GM21381 (cell line): ENCODE measurements around the gene CFAP161.
"Not testable (repeated sequence)": the region's sequence is repeated elsewhere in the genome, so short reads cannot be mapped to it uniquely, and the experiment has no call there.

Experiments
- ATAC-seq: cut with Tn5 transposase; IDR thresholded peaks from one replicate; pipeline ENCODE4 v1.9.1; 2021; ENCODE audit warnings: mild to moderate bottlenecking, moderate library complexity; ENCODE audit not compliant: unreplicated experiment

Gene CFAP161

DNA sequence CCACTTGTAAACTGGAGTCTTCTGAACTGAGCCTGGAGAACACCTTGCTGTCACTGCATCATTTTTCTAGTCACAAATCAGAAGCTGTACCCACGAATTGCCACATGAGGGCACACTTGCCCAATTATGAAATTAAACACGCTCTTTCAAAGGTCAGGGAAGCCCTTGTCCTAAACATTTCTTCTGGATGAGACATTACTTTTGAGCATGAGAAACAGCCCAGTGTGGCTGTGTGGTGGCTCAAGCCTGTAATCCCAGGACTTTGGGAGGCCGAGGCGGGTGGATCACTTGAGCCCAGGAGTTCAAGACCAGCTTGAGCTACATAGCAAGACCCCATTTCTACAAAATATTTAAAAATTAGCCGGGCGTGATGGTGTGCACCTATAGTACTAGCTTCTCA, 27.5 kb upstream of the CFAP161 start:
- ATAC-seq = no peak

DNA sequence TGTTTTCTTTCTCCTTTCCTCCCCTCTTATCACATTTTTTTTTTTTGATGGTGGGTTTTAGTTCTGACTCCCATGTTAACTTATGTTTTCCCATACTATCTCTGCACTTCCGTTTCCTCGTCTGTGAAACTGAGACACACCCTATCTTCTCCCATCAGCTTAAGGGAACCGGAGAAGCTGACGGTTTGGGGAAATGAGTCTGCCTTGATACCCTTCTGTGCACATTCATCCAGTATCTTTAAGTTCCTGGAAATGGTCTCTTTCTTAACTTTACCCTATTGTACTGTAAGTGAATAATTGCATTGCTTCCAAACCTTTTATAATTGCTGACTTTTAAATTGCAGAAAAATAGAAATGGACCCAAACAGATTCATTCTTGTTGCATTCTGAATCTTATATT, 26.2 kb upstream of the CFAP161 start:
- no peak for ATAC-seq

DNA sequence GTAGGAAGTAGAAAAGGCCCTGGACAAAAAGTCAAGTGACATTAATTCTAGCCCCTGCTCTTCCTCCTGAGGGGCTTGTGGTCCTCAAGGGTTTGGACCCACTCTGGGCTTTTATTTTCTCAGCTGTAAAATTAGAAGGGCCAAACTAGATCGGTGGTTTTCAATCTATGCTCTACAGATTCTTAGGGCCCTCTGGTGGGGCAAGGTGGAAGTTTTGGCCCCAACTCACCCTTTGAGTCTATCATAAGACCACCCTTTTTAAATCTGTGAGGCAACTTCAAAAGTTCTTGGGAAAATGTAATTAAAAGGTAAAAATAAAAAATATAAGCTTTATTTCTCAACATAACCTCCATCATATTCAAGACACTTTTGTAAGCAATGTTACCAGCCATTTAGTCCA, 25.6 kb upstream of the CFAP161 start:
- ATAC-seq = no peak

DNA sequence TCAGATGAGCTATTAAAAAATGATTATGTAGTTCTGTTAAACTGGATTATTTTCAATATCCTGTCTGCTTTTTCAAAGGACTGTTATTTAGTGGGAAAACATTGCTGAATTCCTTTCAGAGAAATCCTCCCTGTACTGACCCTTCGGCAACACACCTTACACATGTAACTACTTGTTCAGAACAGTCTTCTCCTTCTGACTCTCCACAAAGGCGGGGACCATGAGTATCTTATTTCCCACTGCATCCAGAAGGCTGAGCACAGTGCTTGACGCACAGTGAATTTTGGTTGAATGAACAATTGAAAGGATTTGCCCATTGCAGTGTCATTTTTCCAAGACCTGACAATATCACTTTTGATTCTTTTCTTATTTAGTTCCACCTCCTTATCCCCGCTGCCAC, 23.1 kb upstream of the CFAP161 start:
- no peak for ATAC-seq

DNA sequence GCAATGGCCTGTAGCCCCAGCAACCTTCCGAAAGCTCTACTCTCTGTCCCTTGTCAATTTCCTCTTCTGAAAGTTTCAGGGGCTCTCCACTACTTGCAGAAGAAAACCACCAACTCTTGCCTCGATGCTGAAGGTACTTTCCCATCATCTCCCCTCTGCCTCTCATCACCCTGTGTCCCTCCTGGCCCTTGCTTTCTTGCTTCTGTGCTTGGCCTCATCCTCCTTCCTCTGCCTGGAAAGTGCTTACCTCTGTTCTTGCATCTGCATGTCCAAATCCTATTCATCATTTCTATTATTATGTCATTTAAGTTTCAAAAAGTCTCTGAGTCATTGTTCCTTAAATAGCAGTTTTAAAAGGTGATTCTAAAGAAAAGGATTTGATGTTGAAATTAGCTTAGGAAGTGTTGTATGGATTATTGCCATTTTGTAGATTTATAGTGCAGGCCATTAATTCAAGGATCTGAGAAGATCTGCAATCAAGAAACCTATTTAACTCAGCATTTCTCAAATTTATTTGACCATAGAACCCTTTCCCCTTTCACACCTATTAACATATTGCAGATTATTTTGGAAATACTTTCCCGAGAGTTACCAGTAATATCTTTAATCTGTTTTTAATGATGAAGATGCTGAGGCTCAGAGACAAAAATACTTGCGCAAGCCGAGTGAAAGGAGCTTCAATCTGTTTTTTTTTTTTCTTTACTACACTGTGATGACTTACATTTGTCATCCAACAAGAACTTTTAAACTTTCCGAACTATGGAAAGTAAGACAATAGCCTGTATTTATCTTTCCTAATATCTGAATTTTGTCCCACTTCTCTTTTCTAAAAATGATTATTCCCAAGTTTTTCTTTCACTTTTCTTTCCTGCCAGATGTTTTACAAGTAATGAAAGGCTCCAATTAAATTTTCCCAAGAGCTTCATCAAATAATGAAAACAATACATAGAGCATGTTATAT, 22.3 kb upstream of the CFAP161 start:
- ATAC-seq = peak; percentile 89

DNA sequence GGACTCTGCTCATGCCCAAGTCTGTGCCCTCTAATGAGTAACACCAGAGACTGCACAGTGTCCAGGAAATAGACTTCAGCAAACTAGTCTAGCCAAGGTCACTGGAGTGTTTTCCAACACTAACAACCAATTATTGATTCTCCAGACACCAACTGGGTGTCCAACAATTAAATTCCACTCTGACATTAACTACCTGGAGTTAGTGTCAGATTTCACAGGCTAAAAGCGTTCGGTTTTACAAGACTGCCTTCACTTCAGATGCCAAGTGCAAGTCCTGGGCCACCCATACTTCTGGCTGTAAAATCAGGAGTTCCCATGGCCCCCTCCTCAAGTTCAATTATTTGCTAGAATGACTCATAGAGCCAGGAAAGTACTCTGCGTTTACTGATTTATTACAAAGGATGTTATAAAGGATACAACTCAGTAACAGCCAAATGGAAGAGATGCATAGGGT, 20.8 kb upstream of the CFAP161 start:
- no peak for ATAC-seq

DNA sequence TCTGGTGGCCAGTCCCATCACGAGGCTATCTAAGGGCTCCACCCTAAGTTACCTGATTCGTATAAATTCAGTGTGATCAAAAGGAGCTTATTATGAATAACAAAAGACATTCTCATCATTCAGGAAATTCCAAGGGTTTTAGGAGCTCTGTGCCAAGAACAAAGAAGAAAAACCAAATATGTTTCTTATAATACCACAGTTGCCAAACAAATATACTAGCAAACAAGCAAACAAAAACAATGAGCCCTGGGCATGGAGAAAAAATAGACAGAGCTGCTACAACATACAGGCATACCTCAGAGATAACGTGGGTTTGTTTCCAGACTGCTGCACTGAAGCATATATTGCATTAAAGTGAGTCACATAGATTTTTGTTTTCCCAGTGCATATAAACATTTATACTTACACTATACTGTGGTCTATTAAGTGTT, 20.2 kb upstream of the CFAP161 start:
- no peak for ATAC-seq

DNA sequence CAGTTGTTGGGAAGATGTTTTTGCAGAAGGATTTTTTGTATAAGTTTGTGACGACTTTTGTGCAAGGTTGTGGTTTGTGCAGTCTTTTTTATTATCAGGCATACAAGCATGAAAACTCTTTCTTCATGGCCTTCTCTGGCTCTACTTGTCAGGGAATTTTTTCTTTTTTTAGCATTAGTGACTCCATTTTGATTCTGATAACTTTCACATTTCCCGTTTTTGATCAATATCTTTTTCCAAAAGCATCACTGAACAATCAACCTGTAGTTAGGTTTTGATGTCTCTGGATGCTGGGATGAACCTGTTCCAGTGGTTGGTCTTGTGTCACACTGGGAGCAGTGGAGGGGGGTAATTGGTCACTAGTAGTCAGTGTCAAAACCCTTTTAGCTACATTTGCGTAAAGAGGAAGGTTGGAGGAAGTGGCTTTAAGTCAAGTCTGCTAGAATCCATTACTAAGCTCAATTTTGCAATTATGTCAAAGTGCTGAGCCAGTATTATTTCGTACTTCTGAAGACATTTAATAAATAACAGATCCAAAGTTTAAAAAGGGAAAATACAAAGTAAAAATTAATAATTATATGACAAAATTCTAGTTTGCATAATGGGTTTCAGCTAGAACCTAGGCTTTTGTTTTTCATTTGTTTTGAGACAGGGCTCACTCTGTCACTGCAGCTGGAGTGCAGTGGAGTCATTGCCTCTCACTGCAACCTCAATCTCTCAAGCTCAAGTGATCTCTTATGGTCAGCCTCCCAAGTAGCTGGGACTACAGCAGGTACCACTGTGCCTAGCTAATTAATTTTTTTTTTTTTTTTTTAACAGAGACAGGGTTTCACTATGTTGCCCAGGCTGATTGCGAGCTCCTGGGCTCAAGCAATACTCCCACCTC, 18.8 kb upstream of the CFAP161 start:
- ATAC-seq = no peak

DNA sequence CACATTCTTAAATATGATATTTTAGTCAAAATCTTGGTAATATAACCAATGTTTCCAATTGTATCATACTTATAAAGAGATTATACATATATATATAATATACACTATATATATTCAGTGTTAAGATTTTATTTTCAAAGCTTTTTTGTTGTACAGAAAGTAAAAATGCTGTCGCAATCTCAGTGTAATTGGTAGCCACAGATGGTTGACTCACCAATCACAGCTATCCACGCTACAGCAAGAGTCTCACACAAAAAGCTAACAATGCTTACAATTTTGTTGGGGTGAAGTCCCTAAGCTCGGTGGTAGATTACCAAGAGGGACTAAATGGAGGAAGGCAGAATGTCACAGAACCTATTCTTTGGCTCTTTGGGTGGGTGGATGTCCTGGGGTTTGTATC, 16.9 kb upstream of the CFAP161 start:
- ATAC-seq = no peak

DNA sequence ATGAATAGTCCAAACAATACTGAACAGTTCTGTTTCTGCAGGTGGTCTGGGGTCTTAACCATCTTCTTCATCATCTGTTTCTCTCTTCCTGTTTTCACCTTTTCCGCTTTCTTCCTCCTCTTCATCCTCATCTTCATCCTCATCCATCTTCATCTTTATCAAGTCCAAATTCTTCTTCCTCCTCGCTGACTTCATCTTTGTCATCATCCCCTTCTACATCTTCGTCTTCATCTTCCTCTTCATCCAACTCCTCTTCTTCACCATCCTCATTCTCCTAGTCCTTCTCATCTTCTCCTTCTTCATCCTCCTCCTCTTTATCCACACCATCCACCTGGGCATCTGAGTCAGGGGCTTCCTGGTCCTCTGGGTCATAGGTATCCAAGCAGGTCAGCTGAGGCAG, 16.5 kb upstream of the CFAP161 start:
- no peak for ATAC-seq

DNA sequence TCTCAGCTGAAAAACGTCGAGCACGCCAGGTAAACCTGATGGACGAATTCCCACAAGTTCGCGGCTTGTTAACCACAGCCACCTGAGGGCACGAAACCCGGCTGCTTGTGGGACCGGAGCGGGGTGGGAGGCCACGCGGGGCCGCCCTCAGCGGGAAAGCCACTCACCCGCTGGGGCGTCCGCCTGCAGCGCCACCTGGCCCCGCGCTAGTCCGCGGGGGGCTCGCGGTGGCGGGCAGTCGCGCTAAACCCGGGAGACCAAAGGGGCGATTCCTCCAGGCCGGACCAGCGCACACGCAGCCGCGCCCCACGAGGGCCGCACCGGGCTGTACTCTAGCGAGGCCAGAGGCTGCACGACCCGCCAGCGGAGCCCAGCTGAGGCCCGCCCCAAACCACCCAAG, 15.7 kb upstream of the CFAP161 start:
- no peak for ATAC-seq

DNA sequence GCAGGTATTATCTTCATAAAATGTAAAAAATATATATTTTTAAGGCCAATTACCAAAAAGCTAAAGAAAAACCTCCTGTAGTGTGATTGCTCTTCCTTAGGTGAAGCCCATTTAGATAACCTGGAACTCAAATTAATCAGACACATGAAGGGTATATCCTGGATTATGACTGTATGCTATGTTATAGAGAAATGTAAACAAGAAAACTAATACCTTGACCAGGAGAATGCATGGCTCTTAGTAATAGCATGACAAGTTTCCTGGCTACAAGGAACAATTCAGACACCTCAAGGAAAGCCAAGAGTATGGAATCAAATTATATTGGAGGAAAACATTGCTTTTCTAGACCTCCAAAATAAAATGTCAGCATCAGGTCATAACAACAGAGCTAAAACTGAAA, 14.0 kb upstream of the CFAP161 start:
- no peak for ATAC-seq

DNA sequence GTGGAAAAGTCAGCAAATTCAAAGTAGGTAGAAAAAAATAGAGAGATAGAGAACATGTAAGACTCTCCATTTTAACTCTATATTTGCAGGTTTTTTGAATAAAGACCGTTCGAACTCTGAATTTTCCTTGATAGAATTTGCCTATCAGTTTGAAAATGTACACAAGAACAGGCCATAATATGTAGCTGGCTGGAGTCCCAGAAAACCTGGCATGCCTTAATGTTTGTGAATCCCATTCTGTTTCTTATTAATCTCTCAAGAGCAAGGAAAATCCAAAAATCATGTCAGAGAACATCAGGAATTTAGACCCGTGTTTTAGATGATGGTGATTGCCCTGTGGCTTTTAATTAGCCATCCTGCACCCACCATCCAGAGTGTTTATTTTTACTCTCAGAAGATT, 7.2 kb upstream of the CFAP161 start:
- no peak for ATAC-seq

DNA sequence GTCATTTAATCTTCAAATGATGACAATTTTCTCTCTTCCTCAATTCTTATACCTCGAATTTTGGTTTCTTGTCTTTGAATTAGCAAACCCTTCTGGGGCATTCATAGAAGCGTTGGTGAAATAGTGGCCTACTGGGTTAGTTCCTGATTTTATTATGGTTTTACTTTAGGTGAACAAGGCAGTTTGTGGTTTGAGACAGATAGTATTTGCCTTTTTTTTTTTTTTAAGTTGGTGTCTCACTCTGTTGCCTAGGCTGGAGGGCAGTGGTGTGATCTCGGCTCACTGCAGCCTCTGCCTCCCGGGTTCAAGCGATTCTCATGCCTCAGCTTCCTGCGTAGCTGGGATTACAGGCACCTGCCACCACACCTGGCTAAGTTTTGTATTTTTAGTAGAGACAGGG, 7.4 kb downstream of the CFAP161 start:
- not testable (repeated sequence) for ATAC-seq

DNA sequence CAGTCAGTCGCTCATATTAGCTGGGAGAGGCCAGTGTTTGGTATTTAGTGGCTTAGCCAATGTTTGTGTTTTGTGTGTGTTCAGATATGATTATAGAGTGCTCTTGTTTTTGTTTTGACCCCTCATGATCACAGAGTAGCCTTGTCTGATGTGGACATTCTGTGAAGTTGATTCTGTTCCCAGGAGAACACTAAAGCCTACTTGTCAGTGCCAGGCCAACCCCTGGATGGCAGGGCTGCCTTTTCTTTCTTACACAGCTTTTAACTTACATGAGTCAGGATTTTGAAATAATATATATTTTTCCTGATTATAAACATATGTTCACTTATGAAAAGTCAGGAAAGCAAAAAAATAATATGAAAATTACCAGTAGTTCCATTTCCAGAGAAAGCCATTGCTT, 11.9 kb downstream of the CFAP161 start:
- ATAC-seq = no peak

DNA sequence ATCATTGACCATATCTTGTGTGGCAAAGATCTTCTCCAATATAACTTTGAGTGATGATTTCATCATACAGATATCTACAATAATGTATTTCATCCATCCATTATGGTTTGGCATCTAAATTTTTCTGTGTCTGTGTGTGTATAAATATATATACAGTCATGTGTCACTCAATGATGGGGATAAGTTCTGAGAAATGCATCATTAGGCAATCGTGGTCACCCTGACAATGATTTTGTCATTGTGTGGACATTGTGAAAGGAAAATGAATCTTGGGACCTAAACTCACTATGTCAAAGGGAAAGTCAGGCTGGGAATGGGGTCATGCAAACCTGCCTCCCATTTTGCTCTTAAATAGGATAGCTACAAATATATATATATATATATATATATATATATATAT, 12.4 kb downstream of the CFAP161 start:
- ATAC-seq = no peak

DNA sequence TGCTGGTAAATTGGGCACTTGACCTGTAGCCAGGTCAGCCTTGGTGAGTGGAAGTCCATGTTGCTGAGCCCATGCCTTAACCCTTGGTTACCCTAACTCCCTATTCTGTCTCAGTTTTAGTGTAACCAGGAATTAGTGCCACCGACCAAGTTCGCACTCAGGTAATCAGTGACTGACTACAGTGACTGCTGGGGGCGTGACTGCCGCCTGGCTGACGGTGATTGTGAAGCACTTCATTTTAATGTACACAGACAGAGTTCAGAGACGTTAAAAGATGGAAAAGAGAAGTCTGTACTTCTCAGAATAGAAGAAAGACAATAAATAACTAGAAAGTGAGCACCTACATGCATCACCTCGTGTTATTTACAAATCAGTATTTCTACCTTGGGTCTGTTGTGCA, 17.3 kb downstream of the CFAP161 start:
- ATAC-seq = no peak

DNA sequence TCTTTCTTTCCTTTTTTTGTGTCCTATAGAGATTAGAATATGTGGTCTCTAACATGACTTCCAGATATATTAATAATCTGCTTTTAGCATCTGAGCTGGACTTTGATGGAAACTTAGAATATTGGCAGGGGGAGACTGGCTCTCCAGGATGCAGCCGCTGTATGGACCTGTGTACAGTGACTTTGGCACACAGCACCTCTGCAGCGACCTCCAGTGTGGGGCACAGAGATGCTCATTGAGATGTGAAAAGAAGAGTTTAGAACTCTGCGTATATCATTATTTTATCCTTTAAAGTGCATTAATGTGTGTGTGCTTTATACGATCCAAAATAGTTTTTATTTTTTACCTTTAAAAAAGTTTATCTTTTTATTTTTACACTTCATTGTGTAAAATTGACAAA, 18.3 kb downstream of the CFAP161 start:
- no peak for ATAC-seq

DNA sequence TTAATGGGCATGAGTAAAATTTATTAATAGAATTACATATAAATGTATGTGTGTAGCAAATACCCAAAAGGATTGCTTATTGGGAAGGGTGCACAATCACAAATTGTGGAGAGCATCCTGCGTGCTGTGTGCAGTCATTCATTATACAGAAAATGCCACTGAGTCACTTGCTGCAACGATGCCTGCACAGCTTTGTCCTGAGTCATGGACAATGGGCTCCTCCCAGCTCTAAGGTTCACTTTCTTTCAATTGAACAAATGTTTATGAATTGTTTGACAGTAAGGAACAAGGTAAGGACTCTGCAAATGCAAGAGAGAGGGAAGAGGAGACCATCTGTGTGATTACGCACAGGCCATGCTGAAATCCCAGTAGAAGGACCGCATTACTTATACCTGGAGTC, 18.7 kb downstream of the CFAP161 start:
- no peak for ATAC-seq

DNA sequence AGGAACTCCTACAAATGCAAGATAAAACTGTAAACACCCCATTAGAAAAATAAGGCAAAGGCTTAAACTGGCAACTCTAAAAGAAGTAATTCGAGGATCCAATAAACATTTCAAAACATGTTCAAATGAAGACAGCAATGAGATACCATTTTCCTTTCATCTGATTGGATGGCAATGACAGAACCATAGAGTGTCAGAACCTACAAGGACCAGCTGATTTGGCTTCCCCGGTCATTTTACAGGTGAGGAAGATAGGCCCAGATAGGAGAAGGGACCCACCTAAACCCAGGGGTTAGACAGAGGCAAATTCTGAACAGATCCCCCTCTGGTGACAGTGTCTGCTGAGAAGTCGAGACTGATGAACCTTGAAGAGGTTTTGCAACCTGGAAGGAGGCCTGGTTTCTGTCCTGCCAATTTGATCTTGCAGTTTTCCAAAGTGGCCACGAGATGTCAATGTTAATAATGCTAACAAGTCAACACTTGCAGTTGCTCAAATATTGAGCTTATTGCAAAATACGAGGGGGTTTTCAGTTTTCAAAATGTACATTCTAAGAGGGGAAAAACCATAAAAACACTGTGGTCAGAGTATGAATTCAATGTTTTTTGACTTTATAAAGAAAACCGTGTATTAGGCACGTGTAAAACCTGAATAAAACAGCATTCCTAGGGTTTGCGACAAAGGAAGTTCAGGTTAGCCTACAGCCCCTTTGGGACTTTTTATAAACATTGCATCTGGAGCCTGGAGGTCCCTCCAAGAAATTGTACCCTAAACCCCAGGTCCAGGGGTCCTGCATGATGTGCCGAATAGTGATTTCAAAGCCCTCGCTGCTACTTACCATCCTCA, 21.5 kb downstream of the CFAP161 start:
- ATAC-seq = no peak

DNA sequence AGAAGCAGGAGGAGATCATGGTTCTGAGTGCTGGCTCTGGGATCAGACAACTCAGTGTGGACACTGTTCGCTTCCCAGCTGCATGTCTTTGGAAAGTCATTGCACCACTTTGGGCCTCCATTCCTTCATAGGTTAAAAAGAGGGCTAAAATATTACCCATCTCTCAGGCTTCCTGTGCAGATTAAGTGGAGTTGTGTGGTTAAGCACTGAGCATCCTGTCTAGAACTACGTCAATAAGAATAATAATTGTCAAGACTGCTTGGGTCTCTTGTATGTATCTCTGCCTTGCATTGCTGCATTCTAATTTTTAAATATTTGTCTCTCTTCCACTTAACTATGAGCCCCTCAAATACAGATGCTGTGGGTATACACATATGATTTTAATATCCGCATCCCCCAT, 22.3 kb downstream of the CFAP161 start:
- no peak for ATAC-seq
